ENCODE data around the gene MAP2K3. TPM values are rescaled to one million over a fixed set of nuclear protein-coding genes. Genes with fewer than 3 reads are reported as not detected.

Gene MAP2K3
- total RNA-seq, 1 donor from 2014 or later, result 27.2 TPM

GRCh38 chr17:21252796-21253645 lies 31.5 kb upstream of the MAP2K3 start, which contains the start of gene NATD1:
Gene NATD1, minus strand, starts transcription at chr17:21253410. Its CDS starts 146 bp downstream, at chr17:21253264.
- peak; percentile 93 for DNase-seq

GRCh38 chr17:21253646-21254441 lies 30.7 kb upstream of the MAP2K3 start:
- no peak for DNase-seq

GRCh38 chr17:21258593-21258992 lies 25.9 kb upstream of the MAP2K3 start:
- DNase-seq, result no peak

GRCh38 chr17:21262259-21262993 lies 22.1 kb upstream of the MAP2K3 start:
- DNase-seq, result no peak

GRCh38 chr17:21263376-21263775 lies 21.1 kb upstream of the MAP2K3 start:
- no peak for DNase-seq

GRCh38 chr17:21268596-21269188 lies 15.8 kb upstream of the MAP2K3 start:
- no peak for DNase-seq

- DNase-seq, result no peak
Measured at GRCh38 chr17:21269394-21269793, 15.1 kb upstream of the MAP2K3 start.

- no peak for DNase-seq
Measured at GRCh38 chr17:21271454-21272183, 12.9 kb upstream of the MAP2K3 start.

GRCh38 chr17:21272250-21272649 lies 12.3 kb upstream of the MAP2K3 start:
- DNase-seq, result no peak

GRCh38 chr17:21272881-21273792 lies 11.4 kb upstream of the MAP2K3 start:
- no peak for DNase-seq

GRCh38 chr17:21275047-21275578 lies 9.4 kb upstream of the MAP2K3 start:
- peak; percentile 91 for DNase-seq

GRCh38 chr17:21275579-21276263 lies 8.8 kb upstream of the MAP2K3 start:
- DNase-seq, result peak; percentile 94

- DNase-seq, result no peak
Measured at GRCh38 chr17:21276264-21276588, 8.3 kb upstream of the MAP2K3 start.

GRCh38 chr17:21277332-21277731 lies 7.2 kb upstream of the MAP2K3 start:
- no peak for DNase-seq

- peak; percentile 51 for DNase-seq
Measured at GRCh38 chr17:21278450-21279197, 5.9 kb upstream of the MAP2K3 start.

GRCh38 chr17:21279198-21279535 lies 5.3 kb upstream of the MAP2K3 start:
- no peak for DNase-seq

- DNase-seq, result no peak
Measured at GRCh38 chr17:21279582-21279981, 4.9 kb upstream of the MAP2K3 start.

GRCh38 chr17:21280081-21280518 lies 4.4 kb upstream of the MAP2K3 start:
- peak; percentile 91 for DNase-seq

- no peak for DNase-seq
Measured at GRCh38 chr17:21282231-21282630, 2.3 kb upstream of the MAP2K3 start.
